Glutamatergic neuron (in vitro differentiated cells): ENCODE results near the gene NRK. TPM values are rescaled to one million over a fixed set of nuclear protein-coding genes. Genes with fewer than 3 reads are reported as not detected.

Experiments used
- DNase-seq: peaks from one replicate; pipeline ENCODE4 v3.0.0; 2022
- H3K27ac Mint-ChIP-seq: one replicate; pipeline ENCODE4 v1.8.0; 2020; ENCODE audit warnings: mild to moderate bottlenecking, mixed read lengths, inconsistent platforms; ENCODE audit not compliant: unreplicated experiment
- H3K27me3 Mint-ChIP-seq: one replicate; pipeline ENCODE4 v1.8.0; 2020; ENCODE audit warnings: mild to moderate bottlenecking, moderate library complexity, mixed read lengths, inconsistent platforms; ENCODE audit not compliant: unreplicated experiment
- H3K36me3 Mint-ChIP-seq: one replicate; pipeline ENCODE4 v1.8.0; 2020; ENCODE audit warnings: mild to moderate bottlenecking, mixed read lengths, inconsistent platforms; ENCODE audit not compliant: unreplicated experiment
- H3K4me1 Mint-ChIP-seq: one replicate; pipeline ENCODE4 v1.8.0; 2020; ENCODE audit warnings: mild to moderate bottlenecking, low read depth, mixed read lengths, inconsistent platforms; ENCODE audit not compliant: unreplicated experiment
- H3K4me3 Mint-ChIP-seq: one replicate; pipeline ENCODE4 v1.8.0; 2020; ENCODE audit warnings: mild to moderate bottlenecking, mixed read lengths, inconsistent platforms; ENCODE audit not compliant: unreplicated experiment
- H3K9me3 Mint-ChIP-seq: one replicate; pipeline ENCODE4 v1.8.0; 2020; ENCODE audit warnings: mild to moderate bottlenecking, moderate library complexity, mixed read lengths, inconsistent platforms; ENCODE audit not compliant: unreplicated experiment
- CTCF ChIP-seq: fragments of 200-600 bp; sonication (generic); IDR thresholded peaks from one replicate; pipeline ENCODE4 v1.5.0; 2021; ENCODE audit not compliant: partially characterized antibody, unreplicated experiment
- total RNA-seq: library from RNA; stranded (reverse); fragmentation: NEBNext Ultra II Directional; extraction: Animal tissue kit (Norgen Biotek cat#: 25700); gene quantifications from one replicate; pipeline ENCODE4 v1.2.1, GENCODE V29; 2021; ENCODE audit not compliant: unreplicated experiment

NRK gene
- total RNA-seq, 1 donor from 2014 or later = 0.29 TPM

GRCh38 chrX:105869701-105870100, 47.4 kb downstream of the NRK start:
- peaks cover 9% of the 10 kb centered on the region for H3K4me1 Mint-ChIP-seq
- no peaks in the 10 kb centered on the region for H3K36me3 Mint-ChIP-seq
- H3K4me3 Mint-ChIP-seq = no peak overlapping the region
- no peak for TF ChIP-seq CTCF
- H3K27me3 Mint-ChIP-seq = no peaks in the 10 kb centered on the region
- no peak overlapping the region for H3K27ac Mint-ChIP-seq
- DNase-seq = no peak
- H3K9me3 Mint-ChIP-seq = no peaks in the 10 kb centered on the region

- Mint-ChIP-seq H3K27me3 (no peaks in the 10 kb centered on the region), H3K4me1 (peaks cover 9% of the 10 kb centered on the region), H3K27ac (no peak overlapping the region), H3K9me3 (no peaks in the 10 kb centered on the region), H3K4me3 (no peak overlapping the region), H3K36me3 (no peaks in the 10 kb centered on the region)
- no peak for DNase-seq
- no peak for TF ChIP-seq CTCF
Measured at GRCh38 chrX:105870445-105870844, 48.1 kb downstream of the NRK start.

DNA sequence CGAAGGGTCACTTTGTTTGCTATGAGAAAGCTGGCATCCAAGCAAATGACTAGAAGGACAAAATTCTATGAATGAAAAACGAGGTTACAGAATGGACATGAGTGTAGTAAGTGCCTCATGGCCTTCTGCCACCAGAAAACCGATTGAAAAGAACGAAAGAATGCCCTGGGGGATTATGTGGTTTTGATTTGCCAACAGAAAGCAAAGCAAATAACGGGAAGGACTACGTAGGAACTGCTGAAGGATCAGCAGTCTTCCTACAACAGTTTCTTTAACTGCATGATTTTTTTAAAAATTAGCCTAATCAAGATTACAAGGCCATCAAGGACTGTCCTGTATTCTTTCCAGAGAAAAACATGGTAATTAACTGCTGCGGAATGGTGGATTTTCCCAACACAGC, 50.6 kb downstream of the NRK start:
- H3K4me3 Mint-ChIP-seq = no peak overlapping the region
- no peak for DNase-seq
- peaks cover 9% of the 10 kb centered on the region for H3K4me1 Mint-ChIP-seq
- peaks cover 2% of the 10 kb centered on the region for H3K9me3 Mint-ChIP-seq
- no peaks in the 10 kb centered on the region for H3K36me3 Mint-ChIP-seq
- no peaks in the 10 kb centered on the region for H3K27me3 Mint-ChIP-seq
- H3K27ac Mint-ChIP-seq = no peak overlapping the region
- no peak for TF ChIP-seq CTCF

DNA sequence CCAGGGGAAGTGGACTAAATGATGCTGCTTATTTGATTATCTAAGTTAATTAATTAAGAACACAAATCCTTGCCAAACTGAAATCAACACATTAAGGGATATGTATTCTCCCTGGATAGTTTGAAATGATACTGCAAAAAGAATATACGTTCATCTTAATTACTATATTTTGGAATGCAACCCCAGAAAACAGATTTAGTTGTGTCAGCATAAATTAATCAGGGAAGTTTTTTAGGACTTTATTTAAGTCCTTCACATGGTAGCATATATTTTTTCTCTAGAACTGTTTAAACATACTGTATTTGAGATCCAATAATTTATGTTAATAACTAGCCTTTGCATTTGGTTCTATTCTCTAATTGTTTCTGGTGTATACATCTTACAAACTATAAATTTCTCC, 52.5 kb downstream of the NRK start:
- no peak for DNase-seq
- H3K36me3 Mint-ChIP-seq = no peaks in the 10 kb centered on the region
- no peak for TF ChIP-seq CTCF
- no peak overlapping the region for H3K27ac Mint-ChIP-seq
- H3K9me3 Mint-ChIP-seq = peaks cover 2% of the 10 kb centered on the region
- H3K27me3 Mint-ChIP-seq = no peaks in the 10 kb centered on the region
- peaks cover 5% of the 10 kb centered on the region for H3K4me1 Mint-ChIP-seq
- H3K4me3 Mint-ChIP-seq = no peak overlapping the region

DNA sequence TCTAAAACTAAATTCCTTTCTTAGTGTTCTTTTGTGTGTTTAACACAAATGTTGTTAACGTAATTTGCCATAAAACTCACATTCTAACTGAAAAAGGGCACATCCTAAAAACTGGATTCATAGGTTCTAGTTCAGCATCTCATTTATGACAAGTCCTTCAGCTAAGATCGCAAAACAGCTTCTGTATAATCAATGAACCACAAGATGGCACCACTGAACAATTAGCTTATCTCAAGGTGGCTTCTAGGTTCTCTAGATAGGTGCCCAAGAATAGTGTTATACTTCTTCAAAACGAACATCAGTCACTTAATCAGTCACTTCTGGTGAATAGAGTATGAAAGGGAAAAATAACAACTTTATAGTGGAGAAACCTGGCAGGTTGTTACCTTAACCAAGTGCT, 54.3 kb downstream of the NRK start:
- Mint-ChIP-seq H3K36me3 (no peaks in the 10 kb centered on the region), H3K4me1 (peaks cover 3% of the 10 kb centered on the region), H3K27ac (no peak overlapping the region), H3K9me3 (peaks cover 2% of the 10 kb centered on the region), H3K27me3 (no peaks in the 10 kb centered on the region), H3K4me3 (no peak overlapping the region)
- DNase-seq = no peak
- no peak for TF ChIP-seq CTCF
